Caki2 (cell line): ENCODE results near the gene MICAL3. TPM values are rescaled to one million over a fixed set of nuclear protein-coding genes. Genes with fewer than 3 reads are reported as not detected.
"Not testable (repeated sequence)": the region's sequence is repeated elsewhere in the genome, so short reads cannot be mapped to it uniquely, and the experiment has no call there.

Source experiments
- DNase-seq: peaks from one replicate; pipeline ENCODE4 v3.0.0-alpha.2; 2015; ENCODE audit warnings: low read depth
- in situ Hi-C: cut with HindIII; loops from 2 replicates; pipeline ENCODE4 v1.10.0; 2016; ENCODE audit warnings: low sequenced_read_pairs, low pct_unique_long_range_greater_than_20kb, mixed read lengths
- total RNA-seq: library from RNA; depleted of rRNA; stranded (reverse); fragments of >200 nt; shearing (Covaris generic); gene quantifications from 2 replicates; pipeline ENCODE4 v1.2.3, GENCODE V29; 2014; ENCODE audit warnings: low replicate concordance

The MICAL3 gene
- total RNA-seq, 1 experiment from 2014 or later = 14.5 TPM

DNA sequence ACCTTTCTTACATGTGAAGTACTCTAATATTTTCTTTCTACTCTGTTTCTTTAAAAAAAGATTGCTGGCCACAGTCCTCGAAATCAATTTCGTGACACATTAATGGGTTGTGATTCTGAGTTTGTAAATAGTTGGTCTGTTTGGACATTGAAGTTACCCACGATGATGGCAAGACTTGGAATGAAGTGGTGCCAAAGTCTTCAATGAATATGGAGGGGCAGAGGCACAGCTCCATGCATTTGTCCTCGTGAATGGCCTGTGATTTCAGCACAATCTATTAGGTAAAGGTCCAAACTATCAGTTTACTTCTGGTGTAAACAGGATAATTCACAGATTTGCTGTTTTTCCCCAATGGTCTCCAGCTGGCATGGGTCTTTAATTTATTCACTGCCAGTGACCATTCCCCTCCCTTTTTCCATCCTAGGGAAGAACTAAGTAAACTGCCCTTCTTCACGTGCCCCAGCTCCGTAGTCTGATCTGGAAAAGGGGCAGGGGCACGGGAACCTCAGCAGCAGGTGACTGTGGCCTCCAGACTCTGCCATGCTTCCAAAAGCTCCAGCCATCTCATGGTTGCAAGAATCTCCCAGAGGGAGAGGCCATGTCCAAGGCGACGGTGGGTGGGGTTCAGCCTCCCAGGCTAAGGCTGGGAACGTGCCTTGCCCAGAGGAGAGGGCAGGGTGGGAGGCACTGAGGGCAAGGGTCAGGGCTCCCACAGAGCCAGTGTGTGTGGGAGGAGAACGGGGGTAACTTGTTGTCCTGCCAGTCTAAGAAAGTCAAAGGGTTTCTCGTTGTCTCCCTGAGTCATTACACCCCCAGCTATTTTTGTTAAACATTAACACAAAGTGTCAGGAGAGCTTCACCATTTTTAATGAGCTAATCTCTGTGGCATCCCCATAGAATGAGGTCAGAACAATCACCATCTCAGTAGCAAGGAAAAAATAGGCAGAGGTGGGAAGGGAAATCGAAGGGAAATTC, 36.6 kb upstream of the MICAL3 start:
- DNase-seq = peak; percentile 93
- in situ Hi-C loops = no loop called here

GRCh38 chr22:18059991-18060390, 35.6 kb upstream of the MICAL3 start:
- in situ Hi-C loops = no loop called here
- no peak for DNase-seq

- in situ Hi-C loops = no loop called here
- DNase-seq = no peak
Measured at GRCh38 chr22:18059473-18059872, 35.1 kb upstream of the MICAL3 start.

- in situ Hi-C loops = no loop called here
- DNase-seq = no peak
Measured at GRCh38 chr22:18059094-18059417, 34.7 kb upstream of the MICAL3 start.

DNA sequence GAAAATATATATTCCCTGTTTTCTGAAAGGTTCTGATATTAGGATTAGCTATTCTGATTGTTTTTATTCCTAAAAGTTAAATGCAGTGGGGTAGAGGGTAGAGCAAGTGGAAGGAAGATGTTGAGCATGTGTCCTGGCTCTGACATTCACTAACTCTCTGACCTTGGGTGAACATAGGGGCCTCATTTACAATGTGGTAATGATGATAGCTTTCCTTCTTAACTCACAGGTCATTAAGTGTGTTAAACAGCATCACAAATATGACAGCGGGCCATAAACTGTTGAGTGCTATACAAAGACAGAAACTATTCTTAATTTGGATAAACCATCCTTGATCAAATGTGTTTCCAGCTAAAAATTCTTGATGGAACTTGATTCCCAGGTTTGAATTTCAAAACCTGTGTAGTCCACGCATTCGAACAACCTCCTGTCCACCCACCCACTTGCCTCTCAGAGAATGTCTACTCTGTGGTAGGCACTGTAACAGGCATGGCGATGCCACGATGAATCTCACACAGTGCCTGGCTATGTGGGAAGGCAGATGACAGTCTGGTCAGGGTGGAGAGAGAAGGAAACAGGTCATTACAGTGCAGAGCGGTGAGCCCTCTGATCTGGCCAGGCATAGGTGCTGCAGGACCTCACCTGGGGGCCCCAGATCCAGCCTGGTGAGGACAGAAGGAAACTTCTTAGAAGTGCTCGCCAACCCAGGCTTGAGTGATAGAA, 34.2 kb upstream of the MICAL3 start:
- in situ Hi-C loops = no loop called here
- DNase-seq = no peak

GRCh38 chr22:18057568-18058209, 33.3 kb upstream of the MICAL3 start:
- in situ Hi-C loops = no loop called here
- peak; percentile 74 for DNase-seq

- DNase-seq = no peak
- in situ Hi-C loops = no loop called here
Measured at GRCh38 chr22:18056807-18057474, 32.6 kb upstream of the MICAL3 start.

DNA sequence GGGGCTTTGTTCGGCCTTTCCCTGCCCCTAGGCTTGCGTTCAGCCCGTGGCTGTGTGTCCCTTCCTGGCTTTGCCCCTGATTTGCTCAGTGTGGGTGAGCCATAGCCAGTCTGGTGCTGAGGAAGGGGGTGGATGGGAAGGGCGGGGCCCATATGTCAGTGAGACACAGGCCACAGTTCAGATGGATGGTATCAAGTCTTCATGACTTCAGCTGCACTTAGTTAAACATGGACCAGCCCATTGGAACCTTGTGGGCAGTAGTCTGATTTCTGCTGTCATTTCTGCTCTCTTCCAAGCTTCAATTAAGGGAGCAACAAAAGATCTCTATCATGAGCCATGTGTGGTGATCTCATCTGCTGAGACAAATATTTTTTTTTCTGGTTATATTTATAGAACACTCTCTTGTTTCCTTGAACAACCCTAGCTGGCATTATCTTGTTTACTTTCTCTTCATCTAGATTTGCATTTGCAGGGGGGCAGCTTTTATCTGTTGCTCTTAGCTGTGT, 31.9 kb upstream of the MICAL3 start:
- peak; percentile 66 for DNase-seq
- in situ Hi-C loops = no loop called here

DNA sequence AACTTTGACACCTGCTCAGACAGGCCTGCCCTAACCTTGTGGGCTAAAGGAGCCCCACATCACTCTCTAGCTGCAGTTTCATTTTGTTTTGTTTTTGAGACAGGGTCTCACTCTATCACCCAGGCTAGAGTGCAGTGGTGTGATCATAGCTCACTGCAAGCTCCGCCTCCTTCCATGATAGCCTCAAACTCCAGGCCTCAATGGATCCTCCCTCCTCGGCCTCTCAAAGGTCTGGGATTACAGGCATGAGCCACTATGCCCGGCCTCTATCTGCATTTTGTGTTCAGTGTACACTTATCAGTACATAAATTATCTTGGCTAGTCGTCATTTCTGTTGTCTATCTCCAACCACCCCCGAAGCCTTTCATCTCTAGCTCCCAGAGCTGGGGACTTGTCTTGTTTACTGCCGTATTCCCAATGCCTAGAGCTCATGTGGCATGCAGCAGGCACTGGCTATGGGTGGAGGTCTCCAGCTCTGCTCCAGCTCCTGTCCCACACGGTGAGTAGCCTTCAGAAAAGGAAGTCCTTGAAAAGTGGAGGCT, 31.3 kb upstream of the MICAL3 start:
- no peak for DNase-seq
- in situ Hi-C loops = no loop called here

DNA sequence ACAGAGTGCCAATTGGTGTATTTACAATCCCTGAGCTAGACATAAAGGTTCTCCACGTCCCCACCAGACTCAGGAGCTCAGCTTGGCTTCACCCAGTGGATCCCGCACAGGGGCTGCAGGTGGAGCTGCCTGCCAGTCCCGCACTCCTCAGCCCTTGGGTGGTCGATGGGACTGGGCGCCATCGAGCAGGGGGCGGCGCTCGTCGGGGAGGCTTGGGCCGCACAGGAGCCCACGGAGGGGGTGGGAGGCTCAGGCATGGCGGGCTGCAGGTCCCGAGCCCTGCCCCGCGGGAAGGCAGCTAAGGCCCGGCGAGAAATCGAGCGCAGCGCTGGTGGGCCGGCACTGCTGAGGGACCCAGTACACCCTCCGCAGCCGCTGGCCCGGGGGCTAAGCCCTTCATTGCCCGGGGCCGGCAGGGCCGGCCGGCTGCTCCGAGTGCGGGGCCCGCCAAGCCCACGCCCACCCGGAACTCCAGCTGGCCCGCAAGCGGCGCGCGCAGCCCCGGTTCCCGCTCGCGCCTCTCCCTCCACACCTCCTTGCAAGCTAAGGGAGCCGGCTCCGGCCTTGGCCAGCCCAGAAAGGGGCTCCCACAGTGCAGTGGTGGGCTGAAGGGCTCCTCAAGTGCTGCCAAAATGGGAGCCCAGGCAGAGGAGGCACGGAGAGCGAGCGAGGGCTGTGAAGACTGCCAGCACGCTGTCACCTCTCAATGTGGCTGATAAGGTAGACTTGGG, 29.0 kb upstream of the MICAL3 start:
- DNase-seq, in situ Hi-C loops: not testable (repeated sequence)

- in situ Hi-C loops, DNase-seq: not testable (repeated sequence)
Measured at GRCh38 chr22:18051113-18051512, 26.8 kb upstream of the MICAL3 start.

DNA sequence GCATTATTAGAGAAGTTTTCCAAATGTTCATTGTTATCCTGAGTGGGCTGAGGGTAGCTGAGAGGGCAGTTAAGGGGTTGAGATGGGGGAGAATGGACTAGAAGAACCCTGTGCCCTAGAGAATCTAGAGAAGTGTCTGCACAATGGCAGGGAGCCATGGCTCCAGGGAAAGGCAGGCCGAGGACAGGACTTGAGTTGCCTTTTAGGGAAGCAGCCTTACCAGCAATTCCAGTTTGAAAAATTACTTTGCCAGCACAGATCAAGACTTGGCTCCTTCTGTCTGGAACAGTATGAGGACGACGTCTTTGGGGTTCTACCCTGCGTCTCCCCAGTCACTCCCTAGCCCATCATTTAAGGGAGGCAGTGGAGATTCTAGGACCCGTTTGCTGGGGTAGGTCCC, 25.7 kb upstream of the MICAL3 start:
- no peak for DNase-seq
- in situ Hi-C loops = no loop called here

GRCh38 chr22:18048441-18048898, 24.1 kb upstream of the MICAL3 start:
- in situ Hi-C loops = no loop called here
- DNase-seq = no peak

GRCh38 chr22:18048041-18048440, 23.7 kb upstream of the MICAL3 start:
- in situ Hi-C loops = no loop called here
- no peak for DNase-seq

DNA sequence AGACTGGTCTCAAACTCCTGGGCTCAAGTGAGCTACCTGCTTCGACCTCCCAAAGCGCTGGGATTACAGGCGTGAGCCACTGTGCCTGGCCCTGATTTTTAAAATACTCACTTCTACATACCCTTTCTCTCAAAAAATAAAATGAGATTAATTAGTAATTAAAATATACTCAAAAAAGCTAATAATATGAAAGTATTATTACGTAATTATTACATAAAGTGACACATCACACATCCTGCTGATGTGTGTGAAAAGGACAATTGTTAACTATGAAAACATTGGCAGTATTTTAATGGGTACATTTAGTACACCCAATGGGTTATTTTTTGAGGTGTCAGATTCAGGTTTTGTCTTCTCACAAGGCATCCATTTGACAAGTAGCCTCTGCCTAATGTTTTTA, 21.4 kb upstream of the MICAL3 start:
- DNase-seq = no peak
- in situ Hi-C loops = no loop called here

DNA sequence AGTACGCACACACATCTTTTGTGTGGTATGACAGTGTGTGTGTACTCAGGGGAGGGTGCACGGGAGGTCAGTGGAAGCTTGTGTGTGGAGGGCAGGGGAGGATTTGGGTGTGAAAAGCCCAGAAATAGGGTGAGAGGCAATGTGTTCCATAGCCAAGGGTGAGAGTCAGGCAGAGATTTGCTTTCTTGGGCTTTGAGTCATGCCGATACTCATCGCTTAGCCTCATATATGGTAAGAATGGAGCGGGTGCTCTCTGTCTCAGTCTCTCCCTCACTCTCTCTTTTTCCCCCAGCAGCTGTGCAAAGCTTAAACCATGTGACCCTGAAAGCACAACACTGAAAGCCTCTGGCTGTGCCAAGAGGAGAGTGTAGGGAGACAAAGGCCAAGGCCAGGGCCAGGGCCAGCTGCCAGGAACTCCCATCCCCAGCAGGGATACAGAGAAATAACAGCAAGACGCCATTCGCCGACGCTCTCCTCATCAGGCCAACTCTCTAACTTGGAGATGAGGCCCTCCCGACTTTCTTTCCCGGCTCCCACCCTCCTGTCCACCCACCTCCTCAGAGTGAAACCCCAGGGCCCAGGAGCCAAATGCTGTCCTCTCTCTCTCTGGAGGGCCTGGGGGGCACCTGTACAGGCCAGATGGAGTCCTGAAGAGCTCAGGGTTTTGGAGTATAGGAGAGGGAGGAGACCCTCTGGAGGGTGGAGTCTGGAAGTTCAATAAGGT, 20.3 kb upstream of the MICAL3 start:
- DNase-seq = no peak
- in situ Hi-C loops = no loop called here

- no peak for DNase-seq
- in situ Hi-C loops = no loop called here
Measured at GRCh38 chr22:18042685-18043084, 18.3 kb upstream of the MICAL3 start.
